Skeletal muscle cell (primary cell): ENCODE results near the gene CTNND2.

Experiments
- DNase-seq: peaks from one replicate; pipeline ENCODE4 v3.0.0-alpha.2; 2010; ENCODE audit warnings: low read depth
- H3K4me3 ChIP-seq: 2 replicates; pipeline ENCODE4 v1.5.1; 2011; ENCODE audit warnings: low read depth, mild to moderate bottlenecking, control low read depth, low read length, moderate library complexity

The CTNND2 gene

DNA sequence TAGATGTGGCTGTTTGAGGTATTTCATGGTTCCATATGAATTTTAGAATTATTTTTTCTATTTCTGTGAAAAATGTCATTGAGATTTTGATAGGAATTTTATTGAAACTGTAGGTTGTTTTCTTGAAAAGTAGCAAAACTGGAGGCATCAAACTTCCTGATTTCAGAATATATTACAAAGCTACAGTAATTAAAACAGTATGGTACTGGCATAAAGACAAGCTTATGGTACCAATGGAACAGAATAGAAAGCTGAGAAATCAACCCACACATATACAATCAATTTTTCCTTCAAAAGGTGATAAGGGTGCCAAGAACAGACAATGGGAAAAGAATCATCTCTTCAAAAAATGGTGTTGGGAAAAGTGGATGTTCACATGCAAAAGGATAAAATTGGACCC, 945.5 kb downstream of the CTNND2 start:
- DNase-seq, result no peak
- no peak overlapping the region for H3K4me3 ChIP-seq

DNA sequence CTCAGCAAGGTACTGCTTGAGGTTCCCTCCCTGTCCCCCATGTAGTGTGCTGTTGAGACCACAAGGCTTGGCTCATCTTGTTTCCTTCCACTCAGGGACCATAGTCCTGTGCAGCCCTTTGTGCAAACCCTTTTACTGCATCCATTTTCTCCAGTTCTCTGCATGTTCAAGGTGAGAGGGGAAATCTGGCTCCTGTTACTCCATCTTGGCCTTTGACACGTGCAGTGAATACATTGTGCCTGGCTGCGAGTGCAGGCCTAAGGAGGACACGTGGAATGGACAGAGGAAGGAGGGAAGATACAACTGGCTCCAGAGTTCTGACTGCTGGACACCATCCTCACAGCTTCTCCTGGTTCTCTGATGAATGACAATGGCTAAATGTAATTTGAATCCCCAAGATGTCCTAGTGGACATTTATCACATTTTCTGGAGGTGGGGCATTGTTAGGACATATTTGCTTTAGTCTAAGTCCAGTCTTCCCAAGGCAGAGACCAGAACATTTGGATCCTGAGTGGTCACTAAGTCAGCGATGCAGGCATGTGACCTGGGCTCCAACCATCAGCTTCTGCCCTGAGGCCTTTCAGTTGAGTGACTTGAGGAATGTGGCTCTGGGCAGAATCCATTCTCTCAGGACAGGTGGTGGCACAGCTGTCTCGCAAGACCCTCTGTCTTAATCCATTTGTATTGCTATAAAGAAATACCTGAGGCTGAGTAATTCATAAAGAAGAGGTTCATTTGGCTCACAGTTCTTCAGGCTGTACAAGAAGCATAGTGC, 954.2 kb downstream of the CTNND2 start:
- H3K4me3 ChIP-seq, result no peak overlapping the region
- DNase-seq, result no peak

DNA sequence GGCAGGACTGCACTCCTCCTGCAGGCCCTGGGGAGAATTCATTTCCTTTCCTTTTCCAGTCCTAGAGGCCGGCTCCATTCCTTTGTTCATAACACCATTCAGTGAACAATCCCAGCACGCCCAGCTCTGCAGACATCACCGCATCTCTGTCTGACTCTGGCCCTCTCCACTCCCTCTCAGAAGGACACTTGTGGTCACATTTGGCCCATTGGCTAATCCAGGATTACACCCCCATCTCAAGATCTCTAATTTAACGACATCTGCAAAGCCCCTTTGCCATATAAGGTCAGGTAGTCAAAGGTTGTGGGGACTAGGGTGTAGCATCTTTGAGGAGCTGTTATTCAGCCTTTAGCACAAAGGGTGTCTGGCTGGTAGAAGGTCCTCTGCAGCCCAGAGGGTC, 958.2 kb downstream of the CTNND2 start:
- no peak overlapping the region for H3K4me3 ChIP-seq
- no peak for DNase-seq

DNA sequence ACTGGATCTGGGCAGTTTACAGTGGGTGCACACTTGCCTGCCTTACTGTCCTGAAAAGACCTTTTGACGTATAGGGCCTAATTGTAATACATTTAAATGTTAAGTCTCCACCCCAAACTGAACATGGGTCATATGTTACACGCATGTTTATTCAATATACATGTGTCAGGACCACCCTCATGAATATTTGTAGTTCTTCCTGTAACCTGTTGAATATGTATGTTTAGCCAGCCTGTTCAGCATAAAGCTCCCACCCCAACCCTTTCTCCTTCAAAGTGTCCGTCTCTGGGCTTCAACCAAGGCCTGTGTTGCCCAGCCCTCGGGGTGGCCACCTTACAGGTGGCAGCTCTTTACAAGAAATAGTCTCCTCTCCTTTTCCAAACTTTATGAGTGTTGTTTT, 962.3 kb downstream of the CTNND2 start:
- DNase-seq, result no peak
- H3K4me3 ChIP-seq, result no peak overlapping the region

DNA sequence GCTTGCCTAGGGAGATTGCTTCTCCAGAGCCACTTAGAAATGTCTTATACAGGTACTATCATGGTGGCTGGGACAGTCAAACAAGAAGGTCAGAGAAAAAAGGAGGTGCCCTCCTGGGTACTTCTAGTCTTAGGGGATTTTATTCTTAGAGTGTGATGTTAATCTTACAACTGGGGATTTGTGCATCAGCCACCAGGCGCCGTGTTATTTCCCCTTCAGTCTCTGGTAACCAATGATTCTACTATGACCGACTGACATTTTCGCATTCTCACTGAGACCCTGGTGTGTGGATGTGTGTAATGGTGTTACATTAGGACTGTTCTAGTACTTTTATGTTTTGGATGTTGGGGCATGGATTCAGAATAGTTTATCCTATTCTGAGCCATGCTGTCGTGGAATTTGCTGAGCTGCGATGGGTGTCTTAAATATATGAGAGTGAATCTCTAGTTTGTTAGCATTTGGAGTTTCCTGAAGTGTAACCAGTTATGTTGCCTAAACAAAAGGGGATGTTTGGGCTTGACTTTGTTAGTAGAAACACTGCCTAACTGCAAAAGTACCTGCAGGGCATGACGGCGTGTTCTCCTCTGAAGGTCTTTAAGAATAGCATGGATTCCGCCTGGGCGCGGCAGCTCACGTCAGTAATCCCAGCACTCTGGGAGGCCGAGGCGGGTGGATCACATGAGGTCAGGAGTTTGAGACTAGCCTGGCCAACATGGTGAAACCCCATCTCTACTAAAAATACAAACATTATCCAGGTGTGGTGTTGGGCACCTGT, 968.0 kb downstream of the CTNND2 start:
- no peak for DNase-seq
- no peak overlapping the region for H3K4me3 ChIP-seq

DNA sequence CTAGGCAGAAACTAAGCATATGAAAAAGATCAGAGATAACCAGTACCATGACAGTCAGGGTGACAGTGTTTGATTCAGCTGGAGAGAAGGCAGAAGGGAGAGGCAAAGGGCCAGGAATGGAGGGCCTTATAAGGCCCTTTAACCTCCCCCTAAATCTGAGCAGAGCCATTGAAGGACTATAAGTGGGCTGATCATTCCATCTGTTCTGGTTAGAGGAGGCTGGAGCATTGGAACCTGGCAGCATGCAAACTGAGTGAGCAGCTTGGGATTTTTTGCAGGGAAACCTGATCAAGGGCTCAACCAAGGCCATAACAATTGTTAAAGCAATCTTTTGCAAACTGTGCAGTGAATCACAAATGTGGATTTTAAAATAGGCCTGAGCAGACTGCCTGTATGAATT, 968.7 kb downstream of the CTNND2 start:
- no peak for DNase-seq
- no peak overlapping the region for H3K4me3 ChIP-seq

DNA sequence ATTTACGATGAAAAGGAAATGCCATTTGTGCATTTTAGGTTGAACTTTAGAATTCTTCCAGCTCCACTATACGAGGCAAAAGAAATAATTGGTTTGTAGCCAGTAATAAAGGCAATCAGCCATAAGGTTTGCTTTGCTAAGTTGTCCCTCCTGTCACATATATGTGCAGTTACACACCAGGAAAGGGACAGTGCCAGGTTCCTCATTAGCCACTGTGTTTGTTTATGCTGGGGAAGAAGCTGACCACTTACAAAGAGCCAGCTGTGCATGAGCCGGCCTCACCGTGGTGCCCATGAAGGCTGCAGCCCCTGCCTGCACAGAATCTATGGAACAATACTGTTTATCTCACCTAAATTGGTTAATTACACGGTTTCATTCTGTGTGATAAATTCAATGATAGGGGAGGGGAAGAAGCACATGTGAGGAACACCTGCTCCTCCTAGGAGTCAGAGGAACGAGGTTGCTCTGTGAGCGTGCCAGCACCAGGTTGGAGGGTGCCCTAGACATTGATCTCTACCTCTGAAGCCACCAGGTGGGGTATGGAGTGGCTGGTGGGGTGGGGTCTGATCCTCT, 969.4 kb downstream of the CTNND2 start:
- no peak for DNase-seq
- H3K4me3 ChIP-seq, result no peak overlapping the region

DNA sequence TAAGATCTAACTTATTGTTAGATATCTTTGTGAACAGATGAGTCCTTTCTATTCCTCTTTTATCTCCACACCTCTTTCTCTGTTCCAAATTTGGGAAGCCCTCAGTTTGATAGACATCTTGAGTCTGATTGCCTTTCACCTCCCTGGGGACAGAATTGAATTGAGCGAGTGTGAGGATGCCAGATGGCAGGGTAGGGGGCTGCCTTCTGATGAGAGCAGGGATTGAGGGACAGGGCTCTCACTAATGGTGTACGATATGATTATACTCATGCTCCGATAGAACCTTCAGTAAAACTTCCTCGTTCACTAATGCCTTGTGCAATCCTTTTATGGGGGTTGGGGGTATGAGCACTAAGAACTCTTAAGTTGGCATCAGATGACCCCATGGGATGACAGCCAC, 971.1 kb downstream of the CTNND2 start:
- no peak for DNase-seq
- H3K4me3 ChIP-seq, result no peak overlapping the region

DNA sequence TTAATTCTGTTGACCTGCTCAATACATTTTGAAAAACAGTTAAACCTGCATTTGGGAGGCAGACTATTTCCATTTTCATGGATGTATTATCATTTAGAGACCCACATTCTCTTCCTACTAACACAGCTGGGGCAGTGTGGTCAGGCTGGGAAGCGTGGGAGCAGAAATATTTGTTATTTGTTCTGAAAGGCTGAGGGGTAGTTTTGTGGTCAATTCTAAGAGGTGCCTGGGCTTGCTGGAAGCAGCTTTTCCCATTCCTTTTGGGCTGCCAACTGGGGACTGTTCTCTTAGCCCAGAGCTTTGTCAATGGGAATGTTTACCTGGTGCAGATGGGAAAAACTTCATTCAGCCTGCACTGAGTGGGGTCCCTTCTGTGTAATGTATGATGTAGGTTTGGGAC, 971.8 kb downstream of the CTNND2 start:
- no peak overlapping the region for H3K4me3 ChIP-seq
- DNase-seq, result no peak

DNA sequence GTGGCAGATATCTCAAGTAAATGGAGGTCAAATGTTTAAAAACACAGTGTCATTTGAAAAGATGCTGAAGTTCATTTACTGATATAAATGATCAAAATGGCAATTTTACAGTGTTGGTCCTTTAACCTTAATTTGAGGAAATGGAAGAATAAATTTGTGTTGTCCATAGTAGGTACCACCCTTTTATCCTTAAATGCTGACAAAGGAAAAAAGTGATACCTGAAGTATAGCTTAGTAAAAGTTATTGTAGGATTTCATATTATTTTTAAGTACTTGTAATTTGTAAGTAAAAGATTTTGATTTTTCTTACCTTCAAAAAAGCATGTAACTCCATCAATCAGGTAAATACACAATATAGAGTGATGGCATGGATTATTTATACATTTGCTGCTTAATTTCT, 976.6 kb downstream of the CTNND2 start:
- no peak overlapping the region for H3K4me3 ChIP-seq
- DNase-seq, result no peak

DNA sequence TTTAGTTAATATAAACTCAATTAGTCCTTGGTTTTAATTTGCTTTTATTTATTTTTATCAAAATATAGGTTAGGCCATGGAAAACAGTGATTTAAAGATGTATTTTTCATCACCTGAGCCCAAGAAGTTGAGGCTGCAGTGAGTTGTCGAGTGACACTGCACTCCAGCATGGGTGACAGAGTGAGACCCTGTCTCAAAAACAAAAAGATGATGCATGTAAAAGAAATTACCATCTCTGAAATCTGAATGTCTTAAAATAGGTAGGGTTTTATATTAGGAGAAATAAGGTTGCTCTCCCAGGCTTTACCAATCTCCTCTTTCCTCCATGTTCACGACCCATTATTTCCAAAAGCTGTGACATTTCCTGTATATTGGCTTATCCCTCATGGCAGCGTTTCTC, 980.9 kb downstream of the CTNND2 start:
- DNase-seq, result no peak
- no peak overlapping the region for H3K4me3 ChIP-seq
